Measurements from ENCODE around the gene TACR2.
A peak's percentile ranks its signal among the peaks of the same experiment; 100 is the strongest.

TACR2 gene

GRCh38 chr10:69403519-69403918 lies 13.2 kb downstream of the TACR2 start:
- no peak for TF ChIP-seq CTCF (IDR thresholded peaks at IDR 0.05; ENCODE audit: insufficient read depth, low read depth, low read length, missing control alignments)
- H3K4me3 ChIP-seq (ENCODE audit: low read length), result no peak overlapping the region
- DNase-seq (ENCODE audit: low read depth), result peak; percentile 53

GRCh38 chr10:69403066-69403465 lies 13.7 kb downstream of the TACR2 start:
- no peak for TF ChIP-seq CTCF (IDR thresholded peaks at IDR 0.05; ENCODE audit: insufficient read depth, low read depth, low read length, missing control alignments)
- no peak overlapping the region for H3K4me3 ChIP-seq (ENCODE audit: low read length)
- no peak for DNase-seq (ENCODE audit: low read depth)

- no peak for DNase-seq (ENCODE audit: low read depth)
- TF ChIP-seq CTCF (IDR thresholded peaks at IDR 0.05; ENCODE audit: insufficient read depth, low read depth, low read length, missing control alignments), result no peak
These were observed 14.3 kb downstream of the TACR2 start for GRCh38 chr10:69402386-69402785.

GRCh38 chr10:69401416-69401815 lies 15.3 kb downstream of the TACR2 start:
- H3K4me3 ChIP-seq (ENCODE audit: low read length), result no peak overlapping the region
- no peak for TF ChIP-seq CTCF (IDR thresholded peaks at IDR 0.05; ENCODE audit: insufficient read depth, low read depth, low read length, missing control alignments)
- no peak for DNase-seq (ENCODE audit: low read depth)

More at GRCh38 chr10:69402386-69402785, 14.3 kb downstream of the TACR2 start:
- no peak overlapping the region for H3K4me3 ChIP-seq (ENCODE audit: low read length)

GRCh38 chr10:69400936-69401335 lies 15.8 kb downstream of the TACR2 start:
- no peak overlapping the region for H3K4me3 ChIP-seq (ENCODE audit: low read length)
- no peak for TF ChIP-seq CTCF (IDR thresholded peaks at IDR 0.05; ENCODE audit: insufficient read depth, low read depth, low read length, missing control alignments)
- no peak for DNase-seq (ENCODE audit: low read depth)

GRCh38 chr10:69398466-69398865 lies 18.3 kb downstream of the TACR2 start:
- H3K4me3 ChIP-seq (ENCODE audit: low read length), result no peak overlapping the region
- no peak for TF ChIP-seq CTCF (IDR thresholded peaks at IDR 0.05; ENCODE audit: insufficient read depth, low read depth, low read length, missing control alignments)
- DNase-seq (ENCODE audit: low read depth), result no peak

- no peak for DNase-seq (ENCODE audit: low read depth)
- no peak for TF ChIP-seq CTCF (IDR thresholded peaks at IDR 0.05; ENCODE audit: insufficient read depth, low read depth, low read length, missing control alignments)
- no peak overlapping the region for H3K4me3 ChIP-seq (ENCODE audit: low read length)
These were observed 18.7 kb downstream of the TACR2 start for GRCh38 chr10:69397972-69398371.
